IPS DF 4.7 (cell line): ENCODE results near the gene QRICH1.

ENCODE experiments used
- DNase-seq: peaks from one replicate; pipeline ENCODE4 v3.0.0-alpha.2; 2013; ENCODE audit warnings: low spot score; ENCODE audit errors: extremely low read depth

QRICH1 gene

GRCh38 chr3:49035281-49035680, 58.6 kb downstream of the QRICH1 start:
- DNase-seq = no peak

GRCh38 chr3:49034650-49035049, 59.2 kb downstream of the QRICH1 start:
- DNase-seq = no peak

GRCh38 chr3:49032646-49033304, 61.1 kb downstream of the QRICH1 start:
- no peak for DNase-seq

GRCh38 chr3:49030321-49030720, 63.5 kb downstream of the QRICH1 start:
- no peak for DNase-seq

GRCh38 chr3:49029563-49029884, 64.3 kb downstream of the QRICH1 start:
- DNase-seq = no peak

GRCh38 chr3:49028673-49029562, 65.0 kb downstream of the QRICH1 start, which contains the start of gene IMPDH2:
Gene IMPDH2 (minus strand): TSS chr3:49029398. CDS start chr3:49029350, 48 bp downstream.
- no peak for DNase-seq

- no peak for DNase-seq
Measured at GRCh38 chr3:49028298-49028672, 65.6 kb downstream of the QRICH1 start.

GRCh38 chr3:49027634-49028033, 66.2 kb downstream of the QRICH1 start:
- no peak for DNase-seq

- no peak for DNase-seq
Measured at GRCh38 chr3:49026536-49026935, 67.3 kb downstream of the QRICH1 start.

- no peak for DNase-seq
Measured at GRCh38 chr3:49025793-49026520, 67.9 kb downstream of the QRICH1 start.

GRCh38 chr3:49025005-49025792, 68.7 kb downstream of the QRICH1 start:
- no peak for DNase-seq

- DNase-seq = no peak
Measured at GRCh38 chr3:49024449-49024848, 69.4 kb downstream of the QRICH1 start.

GRCh38 chr3:49023775-49024174, 70.1 kb downstream of the QRICH1 start:
- no peak for DNase-seq

- DNase-seq = no peak
Measured at GRCh38 chr3:49022688-49023171, 71.1 kb downstream of the QRICH1 start.

GRCh38 chr3:49021813-49022687, 71.8 kb downstream of the QRICH1 start, which contains the start of gene NDUFAF3:
Gene NDUFAF3 (plus strand): TSS chr3:49022121. CDS start chr3:49022145, 24 bp downstream.
- no peak for DNase-seq

- no peak for DNase-seq
Measured at GRCh38 chr3:49021213-49021812, 72.6 kb downstream of the QRICH1 start.

- DNase-seq = no peak
Measured at GRCh38 chr3:49020330-49021212, 73.3 kb downstream of the QRICH1 start.

GRCh38 chr3:49019941-49020329, 73.9 kb downstream of the QRICH1 start:
- DNase-seq = no peak

- no peak for DNase-seq
Measured at GRCh38 chr3:49018707-49019006, 75.2 kb downstream of the QRICH1 start.
